Stimulated activated CD4-positive, alpha-beta T cell treated with anti-CD3 and anti-CD28 coated beads, Interleukin-4, amount 100 ng/mL, for 48 hours (primary cell): Measurements from ENCODE around the gene CAB39L.
"Not testable (repeated sequence)": the region's sequence is repeated elsewhere in the genome, so short reads cannot be mapped to it uniquely, and the experiment has no call there.

Source experiments
- DNase-seq, 2 donors: peaks; one replicate each; pipeline ENCODE4 v3.0.0-alpha.2; 2020; ENCODE audit warnings: low read depth in 2 of 2

CAB39L gene

GRCh38 chr13:49347650-49348385 is 96.0 kb downstream of the CAB39L start:
- no peak for DNase-seq

GRCh38 chr13:49346460-49346859 is 97.4 kb downstream of the CAB39L start:
- no peak for DNase-seq

DNA sequence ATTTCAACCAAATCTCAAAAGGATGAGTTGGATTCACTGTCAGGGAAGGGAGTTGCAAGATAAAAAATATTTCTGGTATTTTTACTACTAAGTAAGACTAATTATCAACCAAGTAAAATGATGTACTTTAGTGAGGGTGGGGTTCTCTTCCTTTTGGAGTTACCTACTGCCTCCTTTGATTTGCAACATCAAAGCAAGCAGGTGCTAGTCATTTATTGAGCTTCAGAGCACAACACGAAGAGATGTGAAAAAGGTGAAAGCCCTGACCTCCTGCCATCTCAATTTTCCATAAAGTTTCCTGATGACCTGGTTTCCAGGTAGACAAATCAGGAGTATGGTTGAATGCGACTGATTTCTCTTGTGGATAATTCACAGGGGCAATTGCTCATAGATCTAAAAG is 100.1 kb downstream of the CAB39L start:
- DNase-seq, result no peak

- DNase-seq, result no peak
Measured at GRCh38 chr13:49343255-49343654, 100.6 kb downstream of the CAB39L start.

DNA sequence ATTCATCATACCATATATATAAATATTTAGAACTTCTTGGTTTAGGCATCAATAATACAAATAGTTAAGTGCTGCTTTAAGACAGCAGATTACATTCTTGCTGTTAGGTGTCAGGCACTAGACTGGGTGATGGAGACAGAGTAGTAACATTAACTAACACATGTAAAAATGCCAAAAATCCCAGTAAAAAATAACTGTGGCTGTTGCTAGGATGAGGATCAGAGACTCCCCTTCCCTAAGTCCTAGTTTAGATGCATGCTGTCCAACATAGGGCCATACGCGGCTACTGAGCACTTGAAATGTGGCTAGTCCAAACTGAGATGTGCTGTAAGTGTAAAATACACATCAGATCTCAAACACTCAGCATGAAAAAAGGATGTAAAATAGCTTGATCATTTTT is 101.4 kb downstream of the CAB39L start:
- DNase-seq, result no peak

GRCh38 chr13:49341941-49342340 is 101.9 kb downstream of the CAB39L start:
- DNase-seq, result no peak

DNA sequence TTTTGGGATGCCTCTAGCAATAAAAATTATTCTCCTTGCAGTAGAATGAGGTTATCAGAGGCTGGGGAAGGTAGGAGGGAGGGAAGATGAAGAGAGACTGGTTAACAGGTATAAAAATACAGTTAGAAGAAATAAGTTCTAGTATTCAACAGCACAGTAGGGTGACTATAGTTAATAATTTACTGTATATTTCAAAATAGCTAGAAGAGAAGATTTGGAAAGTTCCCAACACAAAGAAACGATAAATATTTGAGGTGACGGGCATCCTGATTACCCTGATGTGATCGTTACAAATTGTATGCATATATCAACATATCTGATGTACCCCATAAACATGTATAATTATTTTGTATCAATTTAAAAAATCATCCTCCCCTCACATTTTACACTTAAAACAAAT is 102.3 kb downstream of the CAB39L start:
- no peak for DNase-seq

DNA sequence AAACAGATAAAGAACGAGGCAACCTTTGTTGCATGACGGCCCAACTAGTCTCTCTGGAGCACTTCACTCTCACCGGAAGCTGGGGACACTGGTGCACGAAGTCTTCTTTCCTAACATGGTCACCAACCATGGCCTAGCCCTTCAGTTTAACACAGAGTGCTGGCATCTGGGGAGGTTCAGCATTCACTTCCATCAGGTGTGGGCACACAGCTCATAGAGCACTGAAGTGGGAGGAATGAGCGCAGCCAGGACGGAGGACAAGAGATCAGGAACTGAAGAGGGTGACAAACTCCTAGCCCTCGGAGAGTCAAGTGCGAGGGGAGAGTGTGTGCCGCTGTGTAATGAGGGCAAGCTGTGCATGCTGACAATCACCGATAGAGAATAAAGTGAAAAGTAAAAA is 103.7 kb downstream of the CAB39L start:
- no peak for DNase-seq

GRCh38 chr13:49336655-49337054 is 107.2 kb downstream of the CAB39L start:
- no peak for DNase-seq

- DNase-seq, result no peak
Measured at GRCh38 chr13:49330546-49330864, 113.4 kb downstream of the CAB39L start.

GRCh38 chr13:49329831-49330545 is 113.9 kb downstream of the CAB39L start:
- DNase-seq, result no peak

- not testable (repeated sequence) for DNase-seq
Measured at GRCh38 chr13:49327145-49327544, 116.7 kb downstream of the CAB39L start.

- DNase-seq, result no peak
Measured at GRCh38 chr13:49326222-49326917, 117.5 kb downstream of the CAB39L start.

GRCh38 chr13:49323344-49323743 is 120.5 kb downstream of the CAB39L start:
- no peak for DNase-seq

- DNase-seq, result no peak
Measured at GRCh38 chr13:49322702-49323101, 121.2 kb downstream of the CAB39L start.

DNA sequence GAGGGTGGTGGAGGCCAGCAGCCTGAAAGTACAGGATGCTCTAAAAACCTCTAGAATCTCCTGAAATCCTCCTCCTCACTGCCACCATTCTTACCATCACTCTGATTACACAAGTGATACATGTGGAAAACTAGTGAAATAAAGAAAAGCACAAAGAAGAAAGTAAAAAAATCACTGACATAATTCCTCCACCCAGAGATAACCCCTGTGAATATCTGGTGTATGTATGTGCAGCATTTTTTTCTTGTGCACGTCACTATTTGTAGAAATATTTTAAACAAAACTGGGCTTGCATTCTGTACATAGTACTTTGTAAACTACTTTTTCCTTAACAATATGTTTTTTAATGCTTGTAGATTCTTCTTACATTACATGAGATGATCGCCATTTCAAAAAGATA is 122.9 kb downstream of the CAB39L start:
- DNase-seq, result no peak

DNA sequence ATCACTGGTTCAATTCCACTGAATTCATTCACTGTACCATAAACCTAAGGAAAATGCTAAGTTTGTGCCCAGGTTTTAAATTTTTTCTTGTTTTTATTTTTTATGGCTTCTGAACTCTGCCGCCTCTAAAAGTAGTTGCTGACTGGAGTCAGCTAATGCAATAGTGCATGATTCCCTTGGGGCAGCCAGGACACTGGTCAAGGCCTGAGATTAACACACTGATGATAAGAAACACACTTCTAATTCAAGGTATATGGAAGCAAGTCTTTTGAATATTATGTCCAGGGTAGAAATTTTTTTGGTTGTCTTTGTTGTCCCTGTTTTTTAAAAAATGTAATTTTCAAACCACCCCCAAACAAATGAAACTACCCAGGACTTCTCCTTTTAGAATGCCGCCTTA is 123.9 kb downstream of the CAB39L start:
- no peak for DNase-seq

DNA sequence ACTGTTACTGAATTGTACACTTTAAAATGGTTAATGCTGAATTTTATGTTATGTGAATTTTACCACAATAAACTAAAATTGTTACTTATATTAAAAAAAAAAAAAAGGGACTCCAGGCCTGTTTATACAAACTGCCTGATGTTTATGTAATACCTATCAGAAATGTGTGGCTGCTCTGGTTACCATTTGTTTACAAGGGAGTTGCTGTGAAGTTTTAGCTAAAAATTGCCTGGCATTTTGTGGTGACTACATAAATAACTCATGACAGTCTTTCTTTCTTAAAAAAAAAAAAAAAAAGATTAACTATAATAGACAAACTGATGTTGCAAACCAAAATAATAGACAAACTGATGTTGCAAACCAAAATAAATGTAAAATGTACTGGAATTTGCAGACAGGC is 124.3 kb downstream of the CAB39L start:
- no peak for DNase-seq

DNA sequence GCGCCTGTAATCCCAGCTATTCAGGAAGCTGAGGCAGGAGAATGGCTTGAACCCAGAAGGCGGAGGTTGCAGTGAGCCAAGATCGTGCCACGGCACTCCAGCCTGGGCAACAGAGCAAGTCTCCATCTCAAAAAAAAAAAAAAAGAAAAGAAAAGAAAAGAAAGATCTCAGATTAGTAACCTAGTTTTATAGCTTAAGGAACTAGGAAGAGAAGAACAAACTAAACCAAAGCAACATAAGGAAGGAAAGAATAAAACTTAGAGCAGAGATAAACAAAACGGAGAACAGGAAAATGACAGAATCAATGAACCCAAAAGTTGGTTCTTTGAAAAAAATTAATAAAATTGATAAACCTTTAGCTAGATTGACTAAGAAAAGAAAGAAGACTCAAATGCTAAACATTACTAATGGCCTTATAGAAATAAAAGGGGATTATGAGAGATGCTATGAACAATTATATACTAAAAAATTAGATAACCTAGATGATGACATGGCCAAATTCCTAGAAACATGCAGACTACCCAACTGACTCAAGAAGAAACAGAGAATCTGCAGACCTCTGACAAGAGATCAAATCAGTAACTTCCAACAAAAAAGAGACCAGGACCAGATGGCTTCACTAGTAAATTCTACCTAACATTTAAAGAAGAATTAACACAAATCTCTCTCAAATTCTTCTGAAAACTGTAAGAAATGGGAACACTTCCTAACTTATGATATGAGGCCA is 127.9 kb downstream of the CAB39L start:
- DNase-seq, result no peak

DNA sequence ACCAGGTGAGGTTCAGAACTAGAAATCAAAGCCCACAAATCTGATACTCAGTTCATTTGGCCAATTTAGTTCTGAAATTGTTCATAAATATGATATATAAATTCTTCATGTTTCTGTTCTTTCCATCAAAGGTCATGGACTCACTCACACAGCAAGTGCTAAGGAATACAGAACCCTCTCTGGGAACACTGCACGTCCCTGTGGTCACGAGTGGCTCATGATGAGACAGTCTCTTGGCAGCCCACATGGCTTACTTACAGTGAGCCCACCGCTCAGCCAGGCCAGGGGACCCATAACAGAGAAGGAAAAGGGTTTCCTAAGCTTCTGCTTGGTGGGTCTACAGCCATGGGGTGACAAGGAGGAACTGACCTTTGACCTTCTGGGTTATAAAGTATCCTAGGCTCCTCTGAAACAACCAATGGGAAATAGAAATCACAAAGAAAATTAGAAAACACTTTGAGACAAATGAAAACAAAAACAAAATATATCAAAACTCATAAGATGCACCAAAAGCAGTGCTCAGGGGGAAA is 128.8 kb downstream of the CAB39L start:
- DNase-seq, result no peak

DNA sequence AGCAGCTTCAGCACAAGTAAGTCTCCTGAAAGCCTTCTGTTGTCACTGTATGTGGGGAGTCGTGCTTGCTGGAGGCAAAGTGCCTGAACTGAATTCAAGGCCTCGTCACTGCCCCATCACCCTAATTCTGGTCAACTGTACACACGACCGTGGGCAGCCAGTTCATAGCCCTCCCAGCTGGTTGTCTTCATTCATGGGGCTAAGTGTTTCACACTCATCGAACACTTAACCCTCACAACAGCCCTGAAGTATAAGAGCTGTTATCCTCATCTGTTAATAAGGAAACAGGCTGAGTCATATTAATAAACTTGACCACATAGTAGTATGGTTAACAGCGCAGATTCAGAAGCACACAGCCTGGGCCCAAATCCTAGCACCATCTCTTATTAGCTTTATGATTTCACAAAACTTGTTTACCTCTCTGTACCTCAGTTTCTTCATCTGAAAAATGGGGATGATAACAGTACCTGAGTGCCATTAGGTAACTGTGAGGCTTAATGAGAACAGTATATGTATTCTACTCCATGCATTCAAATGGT is 129.5 kb downstream of the CAB39L start:
- DNase-seq, result no peak

DNA sequence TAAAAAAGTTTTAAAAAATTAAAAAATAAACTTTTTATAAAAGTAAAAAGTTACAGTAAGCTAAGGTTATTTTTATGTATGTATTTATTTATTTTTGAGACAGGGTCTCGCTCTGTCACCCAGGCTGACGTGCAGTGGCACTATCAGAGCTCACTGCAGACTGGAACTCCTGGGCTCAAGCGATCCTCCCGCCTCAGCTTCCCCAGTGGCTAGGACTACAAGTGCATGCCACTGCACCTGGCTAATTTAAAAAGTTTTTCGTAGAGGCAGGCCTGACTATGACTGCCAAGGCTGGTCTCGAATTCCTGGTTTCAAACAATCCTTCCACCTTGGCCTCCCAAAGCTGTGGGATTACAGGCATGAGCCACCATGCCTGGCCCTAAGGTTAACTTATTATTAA is 132.0 kb downstream of the CAB39L start:
- DNase-seq, result no peak
